ENCODE data around the gene RARA. TPM values are rescaled to one million over a fixed set of nuclear protein-coding genes. Genes with fewer than 3 reads are reported as not detected.

The RARA gene
- total RNA-seq, 1 donor from 2014 or later, result 8.2 TPM

DNA sequence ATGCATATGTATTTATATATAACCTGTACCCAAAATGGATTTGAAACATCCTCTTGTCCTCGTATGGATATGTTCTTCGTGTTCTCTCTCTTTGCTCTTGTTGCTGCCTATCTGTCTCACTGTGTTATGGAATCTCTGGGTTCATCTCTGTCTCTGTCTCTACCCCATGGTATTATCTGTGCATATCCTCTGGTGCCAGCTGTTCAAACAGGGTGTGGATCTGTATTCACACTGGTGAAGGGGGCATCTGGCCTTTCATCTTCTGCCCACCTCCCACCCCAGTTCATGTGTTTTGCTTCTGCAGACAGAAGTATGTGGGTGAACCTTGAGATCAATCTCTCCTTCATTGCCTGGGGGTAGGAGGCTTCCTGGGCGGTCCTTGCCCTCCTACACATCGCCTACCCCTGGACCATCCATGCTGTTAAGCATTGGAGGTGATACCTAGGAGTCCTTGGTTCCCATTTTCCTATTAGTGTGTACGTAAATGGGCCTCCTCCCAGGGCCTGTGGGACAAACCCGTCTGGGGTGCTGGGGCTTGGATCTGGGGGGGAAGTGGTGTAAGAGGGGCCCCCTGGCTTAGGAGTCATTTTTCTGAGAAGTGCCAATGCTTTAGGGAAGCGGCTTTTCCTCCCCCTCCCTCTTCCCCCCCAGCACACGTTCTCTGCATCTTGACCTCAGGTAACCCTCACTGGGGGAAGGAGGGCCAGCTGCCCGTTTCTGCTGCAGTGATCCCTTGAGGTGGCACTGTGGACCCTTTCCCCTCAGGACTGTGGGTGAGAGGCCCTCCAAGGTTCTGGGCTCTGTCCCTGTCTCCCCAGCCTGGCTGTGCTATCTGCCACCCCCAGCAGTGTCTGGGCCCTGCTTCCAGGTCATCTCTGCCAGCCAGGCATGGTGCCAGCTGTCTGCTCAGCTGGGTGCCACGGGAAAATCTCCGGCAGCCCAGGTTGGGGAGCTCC lies 21.1 kb downstream of the RARA start:
- no peak for ATAC-seq

DNA sequence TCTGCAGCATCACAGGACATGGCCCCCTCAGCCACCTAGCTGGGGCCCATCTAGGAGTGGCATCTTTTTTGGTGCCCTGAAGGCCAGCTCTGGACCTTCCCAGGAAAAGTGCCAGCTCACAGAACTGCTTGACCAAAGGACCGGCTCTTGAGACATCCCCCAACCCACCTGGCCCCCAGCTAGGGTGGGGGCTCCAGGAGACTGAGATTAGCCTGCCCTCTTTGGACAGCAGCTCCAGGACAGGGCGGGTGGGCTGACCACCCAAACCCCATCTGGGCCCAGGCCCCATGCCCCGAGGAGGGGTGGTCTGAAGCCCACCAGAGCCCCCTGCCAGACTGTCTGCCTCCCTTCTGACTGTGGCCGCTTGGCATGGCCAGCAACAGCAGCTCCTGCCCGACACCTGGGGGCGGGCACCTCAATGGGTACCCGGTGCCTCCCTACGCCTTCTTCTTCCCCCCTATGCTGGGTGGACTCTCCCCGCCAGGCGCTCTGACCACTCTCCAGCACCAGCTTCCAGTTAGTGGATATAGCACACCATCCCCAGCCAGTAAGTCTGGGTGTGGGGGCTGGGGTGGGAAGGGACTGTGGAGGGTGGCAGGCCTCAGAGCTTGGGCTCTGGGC lies 22.0 kb downstream of the RARA start:
- ATAC-seq, result no peak

DNA sequence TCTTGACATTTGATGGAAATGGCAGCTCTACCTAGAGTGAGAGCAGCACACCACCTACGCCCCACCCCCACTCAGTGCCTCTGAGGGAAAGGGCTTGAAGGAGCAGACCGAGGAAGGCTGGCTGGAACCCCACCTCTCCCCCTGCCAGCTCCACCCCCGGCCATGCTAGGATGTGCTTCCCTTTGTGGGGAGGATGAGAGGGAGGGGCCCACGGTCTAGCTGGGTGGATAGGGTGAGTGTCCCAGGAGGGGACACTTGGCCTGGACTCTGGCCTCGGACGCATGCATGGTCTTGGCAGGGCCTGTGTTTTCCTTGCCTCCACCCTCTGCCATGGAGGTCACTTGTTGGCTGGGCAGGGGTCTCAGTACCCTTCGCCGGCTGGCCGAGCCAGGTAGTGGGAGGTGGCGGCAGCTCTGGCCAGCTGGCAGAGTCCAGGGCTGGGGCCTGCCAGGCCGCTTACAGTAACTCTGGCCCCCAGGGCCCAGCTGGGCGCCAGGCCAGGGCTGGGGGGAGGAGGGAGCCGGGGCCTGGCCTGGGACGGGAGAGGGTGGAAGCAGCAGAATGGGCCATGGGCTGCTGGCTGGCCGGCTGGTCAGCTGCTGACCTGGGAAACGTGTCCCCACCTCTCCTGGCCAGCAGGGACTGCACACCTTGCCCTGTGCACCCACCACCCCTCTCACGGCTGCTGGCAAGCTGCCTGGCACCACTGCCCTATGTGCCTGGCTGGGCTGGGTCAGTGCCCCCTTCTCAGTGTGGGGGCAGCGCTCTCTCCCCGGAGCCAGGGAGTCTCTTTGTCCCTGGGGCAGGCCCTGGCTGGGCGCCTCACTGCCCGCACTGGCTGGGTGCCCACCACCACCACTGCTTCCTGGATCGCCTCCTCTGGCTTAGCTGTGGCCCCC lies 23.0 kb downstream of the RARA start:
- peak; percentile 47 for ATAC-seq

DNA sequence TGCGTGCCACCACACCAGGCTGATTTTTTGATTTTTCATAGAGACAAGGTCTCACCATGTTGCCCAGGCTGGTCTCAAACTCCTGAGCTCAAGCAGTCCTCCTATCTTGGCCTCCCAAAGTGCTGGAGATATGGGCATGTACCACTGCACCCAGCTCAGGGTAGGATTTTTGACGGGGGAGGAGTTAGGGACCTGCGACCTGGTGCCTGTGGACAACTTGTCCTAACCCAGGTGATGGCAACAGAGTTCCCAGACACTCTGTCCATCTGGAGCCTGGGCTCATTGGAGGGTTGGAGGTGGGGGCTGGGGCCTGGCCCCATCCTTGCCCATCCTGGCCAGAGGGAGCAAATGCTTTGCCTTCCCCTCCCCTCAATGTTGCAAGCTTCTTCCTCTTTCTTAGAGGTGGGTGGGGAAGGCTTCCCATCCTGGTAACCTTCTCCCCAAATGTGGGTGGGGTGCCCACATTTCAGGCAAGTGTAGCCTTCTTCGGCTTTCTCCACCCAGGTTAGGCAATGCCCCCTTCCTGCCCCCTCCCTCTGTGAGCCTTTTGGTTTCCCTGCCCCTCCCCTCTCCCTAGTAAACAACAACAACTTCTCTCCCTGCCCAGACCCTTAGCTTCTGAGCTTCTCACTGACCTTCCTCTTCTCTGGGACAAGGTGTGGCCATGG lies 24.9 kb downstream of the RARA start:
- ATAC-seq, result no peak

DNA sequence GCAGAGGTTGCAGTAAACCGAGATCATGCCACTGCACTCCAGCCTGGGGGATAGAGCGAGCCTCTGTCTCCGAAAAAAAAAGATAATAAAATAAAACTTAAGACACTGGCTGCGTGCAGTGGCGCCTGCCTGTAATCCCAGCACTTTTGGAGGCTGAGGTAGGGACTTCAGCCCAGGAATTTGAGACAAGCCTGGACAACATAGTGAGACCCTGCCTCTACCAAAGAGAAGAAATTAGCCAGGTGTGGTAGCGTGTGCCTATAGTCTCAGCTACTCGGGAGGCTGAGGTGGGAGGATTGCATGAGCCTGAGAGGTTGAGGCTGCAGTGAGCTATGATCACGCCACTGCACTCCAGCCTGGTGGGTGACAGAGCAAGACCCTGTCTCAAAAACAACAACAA lies 26.6 kb downstream of the RARA start:
- no peak for ATAC-seq

DNA sequence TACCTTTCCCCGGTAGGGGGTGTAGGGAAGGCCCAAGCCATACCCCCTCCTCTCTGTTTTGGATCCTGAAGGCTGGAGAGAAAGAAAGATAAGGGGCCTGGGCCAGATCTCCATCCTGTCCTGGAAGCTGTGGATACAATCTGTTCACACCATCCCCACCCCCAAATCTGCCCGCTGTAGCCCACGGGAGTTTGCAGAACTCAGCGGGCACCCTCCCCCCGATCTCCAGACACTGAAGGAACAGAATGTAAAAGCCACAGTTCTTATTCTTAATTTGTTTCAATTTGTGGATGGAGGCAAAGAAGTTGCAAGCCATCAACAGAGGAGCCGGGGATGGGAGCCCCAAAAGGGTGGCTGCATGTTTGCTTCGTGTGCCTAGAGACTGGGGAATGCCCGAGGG lies 28.4 kb downstream of the RARA start:
- no peak for ATAC-seq

DNA sequence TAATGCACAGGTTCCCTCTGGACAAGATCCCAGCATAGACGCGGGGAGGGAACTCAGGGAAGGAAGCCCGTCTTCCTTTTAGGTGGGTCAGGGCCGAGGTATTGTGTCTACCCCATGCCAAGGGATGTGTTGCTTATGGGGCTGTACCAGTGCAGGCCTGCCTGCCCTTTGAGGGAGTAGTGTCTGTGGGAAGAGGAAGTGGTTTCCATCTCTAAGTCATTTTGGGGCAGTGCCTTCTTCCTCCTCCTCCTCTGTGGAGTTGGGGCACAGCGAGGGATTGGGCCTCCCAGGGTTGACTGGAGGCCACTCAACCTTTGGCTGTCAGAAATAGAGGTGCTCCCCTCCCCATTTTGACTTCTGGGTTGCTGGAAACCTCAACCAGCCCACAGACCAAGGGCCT lies 29.1 kb downstream of the RARA start:
- no peak for ATAC-seq

DNA sequence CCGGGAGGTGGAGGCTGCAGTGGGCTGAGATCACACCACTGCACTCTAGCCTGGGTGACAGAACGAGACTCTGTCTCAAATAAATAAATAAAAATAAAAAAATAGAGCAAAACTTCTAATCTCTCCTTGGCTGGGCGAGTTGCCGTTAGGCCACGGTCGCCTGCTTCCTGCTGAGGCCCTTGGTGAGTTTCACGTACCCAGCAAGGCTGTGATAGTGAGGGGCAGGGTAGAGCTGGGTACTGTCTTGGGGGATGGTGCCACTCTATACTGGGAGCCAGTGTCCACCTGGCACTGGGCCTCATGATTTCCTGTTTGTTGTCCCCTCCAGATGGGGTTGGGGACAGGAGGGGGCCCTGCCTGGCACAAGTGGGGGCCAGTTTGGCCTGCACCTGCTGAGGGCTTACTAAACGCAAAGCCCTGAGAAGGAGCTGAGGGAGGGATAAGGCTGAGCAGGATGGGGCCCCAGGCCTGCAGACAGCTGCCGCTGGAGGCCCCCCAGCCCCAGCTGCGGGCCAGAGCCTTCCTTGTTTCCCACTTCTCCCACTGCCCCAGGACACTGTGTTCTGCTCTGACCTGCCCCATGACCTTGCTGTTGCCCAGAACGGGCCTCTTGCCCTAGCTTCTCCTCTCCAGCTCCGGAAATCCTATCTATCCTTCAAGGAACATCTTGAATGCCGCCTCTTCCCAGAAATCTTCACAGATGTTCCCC lies 30.1 kb downstream of the RARA start:
- ATAC-seq, result no peak

DNA sequence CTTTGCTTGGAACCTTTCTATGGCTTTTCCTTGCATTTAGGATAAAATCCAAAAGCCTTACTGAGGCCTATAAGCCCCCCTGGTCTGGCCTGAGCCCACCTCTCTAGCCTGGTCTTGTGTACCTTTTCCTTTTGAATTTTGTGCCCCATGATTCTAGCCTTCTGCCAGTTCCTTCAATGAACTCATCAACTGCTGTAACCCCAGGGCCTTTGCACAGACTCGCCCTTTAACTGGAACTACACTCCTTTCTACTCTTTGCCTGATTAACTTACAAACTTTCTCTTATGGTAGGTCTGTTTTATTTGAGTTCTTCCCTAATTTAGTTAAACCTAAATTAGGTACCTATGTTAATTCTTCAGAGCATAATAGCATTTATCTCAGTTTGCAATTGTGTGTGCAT lies 31.3 kb downstream of the RARA start:
- no peak for ATAC-seq

DNA sequence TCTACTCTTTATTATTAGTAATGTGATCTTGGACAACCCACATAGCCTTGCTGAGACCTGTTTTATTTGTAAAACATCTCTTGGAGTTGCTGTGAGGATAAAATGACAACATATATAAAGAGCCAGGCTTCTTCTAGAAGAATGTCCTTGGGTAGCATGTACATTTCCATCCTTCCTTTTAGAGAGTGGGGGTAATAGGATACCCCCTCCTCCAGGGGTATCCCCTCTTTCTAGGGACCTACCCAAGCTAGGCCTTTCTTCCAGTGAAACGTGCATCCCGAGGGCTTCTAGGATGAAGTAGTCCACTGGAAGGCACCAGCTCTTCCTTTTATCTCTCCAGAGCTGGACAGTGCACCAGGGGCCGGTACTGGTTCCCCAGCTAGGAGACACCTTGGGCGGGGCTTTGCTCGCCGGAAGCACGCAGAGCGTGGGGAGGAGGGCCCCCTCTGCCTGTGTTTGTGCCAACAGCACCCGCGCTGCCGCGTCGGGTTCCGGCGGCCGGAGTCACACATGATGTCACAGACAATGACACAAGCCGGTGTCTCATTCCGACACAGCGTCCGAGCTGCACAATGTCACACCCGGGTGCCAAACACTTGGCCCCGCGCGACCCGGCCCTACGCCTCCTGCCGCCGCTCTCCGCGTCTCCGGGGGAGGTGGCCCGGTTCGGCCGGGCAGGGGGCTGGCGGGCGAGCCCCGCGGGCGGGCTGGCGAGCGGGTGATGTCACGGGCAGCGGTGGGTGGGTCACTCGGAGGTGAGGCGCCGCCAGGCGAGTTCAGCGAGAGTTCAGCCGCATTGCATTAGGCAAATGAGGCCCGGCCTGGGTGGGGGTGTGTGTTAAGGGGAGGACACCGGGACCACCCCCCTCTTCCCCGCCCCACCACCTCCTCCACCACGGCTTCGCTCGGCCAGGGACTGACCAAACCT lies 32.2 kb downstream of the RARA start:
- ATAC-seq, result peak; percentile 71

DNA sequence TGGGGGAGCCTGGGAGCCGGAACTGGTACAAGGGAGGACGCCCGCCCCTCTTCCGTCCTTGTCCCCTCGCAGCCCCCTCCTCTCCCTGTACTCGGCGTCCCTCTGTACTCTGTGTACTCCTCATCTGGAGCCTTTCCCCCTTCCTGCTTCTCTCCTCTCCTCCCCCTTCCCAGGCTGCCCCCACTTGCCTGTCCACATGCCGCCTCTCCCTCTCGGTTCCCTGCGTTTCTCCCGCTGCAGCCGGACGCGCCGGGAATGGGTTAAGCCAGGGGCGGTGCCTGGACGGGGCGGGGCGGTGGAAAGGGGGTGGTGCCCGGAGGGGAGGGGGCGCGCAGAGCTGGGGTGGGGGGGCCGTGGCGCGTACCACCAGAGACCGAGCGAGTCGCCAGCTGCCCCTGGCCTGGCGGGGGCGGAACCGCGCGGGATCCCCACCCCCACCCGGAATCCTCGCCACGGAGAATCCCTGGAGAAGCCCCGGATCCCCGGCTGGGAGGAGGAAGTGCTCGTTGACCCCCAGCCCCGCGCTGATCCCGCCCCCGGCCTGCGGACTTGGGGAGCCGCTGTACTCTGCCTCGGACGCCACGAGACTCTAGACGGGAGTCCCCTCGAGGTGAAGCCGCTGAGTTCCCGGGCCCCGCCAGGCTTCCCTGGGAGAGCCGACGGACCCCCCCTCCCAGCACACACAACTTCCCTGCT lies 33.0 kb downstream of the RARA start:
- peak; percentile 47 for ATAC-seq

DNA sequence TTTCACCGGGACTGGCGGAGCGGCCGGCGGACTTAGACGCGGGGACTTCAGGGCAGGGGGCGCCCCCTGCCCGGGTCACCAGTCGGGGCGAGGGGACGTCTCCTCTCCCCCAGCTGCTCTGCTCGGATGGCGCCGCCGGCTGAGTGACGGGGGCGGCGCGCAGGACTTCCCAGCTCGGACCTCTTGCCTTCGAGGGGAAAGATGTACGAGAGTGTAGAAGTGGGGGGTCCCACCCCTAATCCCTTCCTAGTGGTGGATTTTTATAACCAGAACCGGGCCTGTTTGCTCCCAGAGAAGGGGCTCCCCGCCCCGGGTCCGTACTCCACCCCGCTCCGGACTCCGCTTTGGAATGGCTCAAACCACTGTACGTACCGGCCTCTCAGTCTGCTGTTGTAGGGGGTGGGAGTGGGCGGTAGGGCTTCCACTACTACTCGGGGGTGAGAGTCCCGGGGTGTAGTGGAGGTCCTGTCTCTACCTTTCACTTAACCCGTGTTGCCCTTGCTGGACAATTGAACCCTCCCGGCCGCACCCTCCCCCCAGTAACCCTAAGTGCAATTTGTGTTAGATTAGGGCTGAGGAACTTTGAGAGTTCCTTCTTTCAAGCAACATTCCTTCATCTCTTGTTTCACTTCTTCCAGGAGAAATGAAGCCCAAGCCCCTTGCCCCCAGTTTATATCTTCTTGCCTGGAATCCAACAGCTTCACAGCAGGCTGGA lies 33.7 kb downstream of the RARA start:
- ATAC-seq, result no peak

DNA sequence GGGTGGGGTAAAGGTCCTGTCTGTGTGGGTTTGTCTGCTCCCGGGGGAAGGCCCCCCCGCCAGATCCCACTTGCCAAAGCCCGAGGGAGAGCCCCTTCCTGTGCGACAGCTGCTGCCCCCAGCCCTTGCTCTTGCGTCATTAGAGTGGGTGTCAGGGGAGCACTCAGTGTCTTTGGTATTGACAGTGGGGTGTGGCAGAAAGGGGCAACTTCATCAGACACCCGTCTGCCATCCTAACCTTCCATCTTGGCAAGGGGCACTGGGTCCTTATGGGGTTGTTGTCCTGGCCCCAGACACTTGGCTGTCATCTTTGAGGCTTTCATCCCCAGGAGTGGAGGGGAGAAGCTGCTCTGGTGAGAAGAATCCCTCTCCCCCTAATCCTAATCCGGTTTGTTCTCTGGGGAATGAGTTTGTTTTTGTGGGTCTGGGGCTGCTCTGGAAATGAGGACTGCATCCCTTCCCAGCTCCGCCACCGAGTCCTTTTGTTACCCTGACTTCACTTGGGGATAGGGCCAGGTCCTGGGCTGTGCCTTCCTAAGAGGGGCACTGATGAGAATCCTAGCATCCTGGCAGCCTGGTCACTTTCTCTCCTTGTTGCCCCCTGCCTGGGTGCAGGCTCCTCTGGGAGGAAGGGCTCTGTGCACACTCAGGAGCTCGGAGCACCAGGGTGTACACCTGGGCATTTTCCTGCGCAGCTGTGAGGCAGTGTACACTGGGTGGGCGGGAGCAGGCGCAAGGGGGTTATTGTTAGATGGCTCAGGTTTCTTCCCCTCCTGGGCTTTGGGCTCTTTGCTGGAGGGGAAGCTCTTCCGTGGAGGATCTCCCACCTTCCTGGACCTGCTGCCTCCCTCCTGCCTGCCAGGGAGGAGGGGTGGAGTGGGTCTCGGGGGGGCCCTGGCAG lies 34.5 kb downstream of the RARA start:
- ATAC-seq, result no peak

DNA sequence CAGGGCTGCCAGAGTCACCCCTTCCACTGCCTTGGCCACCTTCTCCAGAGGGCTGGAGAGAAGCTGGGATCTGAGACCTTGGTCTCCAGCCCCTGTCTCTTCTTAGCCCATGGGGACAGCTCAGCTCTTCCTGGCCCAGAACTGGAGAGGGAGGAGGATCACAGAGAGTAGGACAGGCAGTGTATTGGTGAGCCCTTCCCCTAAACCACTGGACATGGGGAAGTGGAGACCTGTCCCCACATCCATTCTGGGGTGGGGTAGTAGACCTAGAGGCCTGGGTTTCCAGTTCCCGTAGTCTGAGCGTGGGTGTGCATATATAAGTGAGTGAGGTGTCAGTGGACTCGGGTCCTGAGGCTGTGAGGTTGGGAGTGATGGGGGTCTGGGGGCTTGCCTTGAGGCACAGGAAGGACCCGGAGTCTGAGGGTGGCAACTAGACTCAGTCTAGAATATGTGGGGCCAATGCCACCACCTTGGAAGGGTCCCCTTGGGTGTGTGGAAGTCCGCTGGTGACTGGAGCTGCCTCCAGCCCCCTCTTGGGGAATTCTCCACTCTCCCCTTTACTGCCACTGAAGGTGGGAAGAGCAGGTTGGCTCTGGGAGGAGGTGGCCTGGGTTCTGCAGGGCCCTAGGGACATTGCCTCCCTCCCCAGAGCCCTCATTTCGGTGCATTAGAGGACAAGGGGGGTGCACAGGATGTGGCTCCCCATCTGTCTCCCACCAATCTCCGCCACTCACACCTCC lies 35.6 kb downstream of the RARA start:
- no peak for ATAC-seq

DNA sequence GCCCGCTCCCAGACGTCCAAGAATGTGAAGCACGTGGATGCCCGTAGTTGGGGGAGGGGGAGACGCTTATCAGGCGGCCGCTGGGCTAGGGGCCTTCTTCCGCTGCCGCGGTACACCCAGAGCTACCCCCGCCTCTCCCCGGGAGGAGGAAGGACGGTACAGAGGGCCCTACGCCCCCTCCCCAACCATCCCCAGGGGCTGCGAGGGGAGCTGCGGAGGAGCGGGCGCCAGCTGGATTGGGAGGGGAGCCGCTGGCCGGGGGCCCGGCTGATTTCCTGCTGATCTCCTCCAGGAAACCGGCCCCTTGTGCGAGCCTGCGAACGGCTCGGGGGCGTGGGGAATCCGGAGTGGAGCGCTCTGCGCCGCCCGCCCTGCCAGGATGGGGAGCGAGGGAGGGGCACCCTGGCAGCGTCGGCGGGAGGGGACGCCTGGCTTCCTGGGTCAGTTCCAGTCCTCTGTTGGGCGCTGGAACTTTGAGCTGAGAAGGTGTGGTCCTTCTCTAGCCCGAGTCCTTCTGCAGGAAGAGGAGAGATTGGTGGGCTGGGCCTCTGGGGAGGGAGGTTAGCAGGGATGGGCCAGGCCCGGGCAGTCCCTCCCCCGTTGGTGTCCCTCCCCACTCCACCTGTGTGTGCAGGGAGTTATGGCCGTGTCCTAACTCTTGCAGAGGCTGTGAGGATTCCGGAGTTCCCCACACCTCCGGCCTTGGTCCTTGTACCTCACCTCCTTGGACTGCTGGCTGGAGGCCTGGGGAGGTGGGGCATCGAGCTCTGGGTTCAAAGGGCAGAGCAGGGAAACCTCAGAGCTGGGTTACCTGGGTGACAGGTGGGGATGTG lies 36.4 kb downstream of the RARA start:
- peak; percentile 55 for ATAC-seq

DNA sequence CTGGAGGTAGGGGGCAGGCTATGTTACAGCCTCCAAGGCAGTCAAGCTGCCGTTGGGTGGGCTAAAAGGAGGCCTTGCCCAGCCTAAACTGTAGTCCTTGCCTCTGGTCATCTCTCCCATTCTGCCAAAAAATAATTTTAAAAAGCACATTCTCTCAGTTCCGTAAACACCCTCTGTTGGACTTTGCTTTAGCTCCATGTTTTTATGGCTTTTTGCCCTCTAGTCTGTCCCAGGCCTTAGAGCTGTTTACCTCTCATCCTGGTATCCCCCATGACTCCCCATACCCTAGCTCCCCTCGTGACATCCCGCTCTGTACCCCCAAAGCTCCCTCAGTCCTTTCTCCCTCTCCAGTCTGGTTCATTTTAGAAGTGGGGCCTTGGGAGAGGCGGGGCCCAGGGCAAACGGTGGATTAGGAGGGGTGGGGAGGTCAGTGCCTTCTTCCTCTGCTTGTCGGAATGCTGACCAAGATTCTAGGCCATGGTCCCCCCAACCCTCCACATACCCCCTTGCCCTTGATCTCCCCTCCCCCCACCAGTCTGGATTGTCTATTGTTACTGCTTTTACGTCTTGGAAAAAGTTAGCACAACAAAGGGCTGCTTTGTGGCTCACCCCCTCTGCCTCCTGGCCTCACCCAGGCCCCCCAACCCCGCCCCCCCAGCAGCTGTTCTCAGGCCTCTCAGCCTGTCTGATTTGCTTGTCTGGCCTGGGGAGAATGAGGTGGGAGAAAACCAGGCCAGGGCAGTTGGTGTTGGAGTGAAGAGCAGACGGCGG lies 37.2 kb downstream of the RARA start:
- no peak for ATAC-seq
